HCT116 (cell line): ENCODE results near the gene CFAP97D2. TPM values are rescaled to one million over a fixed set of nuclear protein-coding genes. Genes with fewer than 3 reads are reported as not detected.

Experiments
- ATAC-seq: fragments of 200-7000 bp; cut with Tn5 transposase; 2 replicates; pipeline ENCODE4 v1.9.1; 2020; ENCODE audit warnings: mild to moderate bottlenecking, moderate library complexity
- BruUV-seq: library from RNA; stranded (reverse); fragments of 400-500 nt; replicated peaks from 2 replicates; lab custom pipeline; 2021; lab: Mats Ljungman, UMichigan
- CTCF ChIA-PET: fragments of 300-600 bp; sonication (Branson Sonifier 250); formaldehyde crosslinking; loops from one replicate; lab custom pipeline; 2021; ENCODE audit warnings: antibody characterized with exemption; lab: Charles Lee
- POLR2A ChIA-PET: fragments of 300-600, 350-600 bp; sonication (Branson Sonifier 250); formaldehyde crosslinking; loops from one replicate; lab custom pipeline; 2021; ENCODE audit warnings: antibody characterized with exemption; lab: Charles Lee
- RAD21 ChIA-PET, 2 experiments: fragments of 300-600 bp; sonication (Branson Sonifier 250); formaldehyde crosslinking; loops; one replicate each; lab custom pipeline; 2023; ENCODE audit warnings: low total read pairs in 2 of 2; ENCODE audit not compliant: uncharacterized antibody in 2 of 2, unreplicated experiment in 2 of 2, low non-redundant PET in 1 of 2; lab: Charles Lee
- DNase-seq: peaks from one replicate; pipeline ENCODE4 v3.0.0-alpha.2; 2010; ENCODE audit warnings: low read depth, low spot score
- H2AFZ ChIP-seq: fragments of 200-600 bp; shearing (Covaris generic), sonication (generic); 2 replicates; pipeline ENCODE4 v1.6.1; 2017; ENCODE audit warnings: low read depth, mixed run types, mixed read lengths, antibody characterized with exemption, low read length; ENCODE audit not compliant: poor library complexity, severe bottlenecking
- H3K27ac ChIP-seq: 2 replicates; pipeline ENCODE4 v1.5.1; 2012; ENCODE audit warnings: low read depth, low read length
- H3K27me3 ChIP-seq: fragments of 200-600 bp; sonication (generic); 2 replicates; pipeline ENCODE4 v1.6.1; 2016; ENCODE audit warnings: mixed run types, low read length, mixed read lengths; ENCODE audit not compliant: insufficient read depth
- H3K36me3 ChIP-seq, 2 experiments: fragments of 200-500 bp in 1 of 2; fragments of 200-600 bp in 1 of 2; sonication (Bioruptor generic) in 1 of 2; sonication (generic) in 1 of 2; 2 replicates each; pipeline versions ENCODE4 v1.5.1 to v1.6.1; 2014 to 2016; ENCODE audit warnings: low read length in 2 of 2, inconsistent platforms in 1 of 2, mixed read lengths in 1 of 2, mixed run types in 1 of 2; ENCODE audit not compliant: insufficient read depth in 2 of 2, control insufficient read depth in 1 of 2
- H3K4me1 ChIP-seq, 2 experiments: fragments of 200-600 bp in 1 of 2; sonication (generic) in 1 of 2; 2 replicates each; pipeline versions ENCODE4 v1.5.1 to v1.6.1; 2012 to 2017; ENCODE audit warnings: low read length in 2 of 2, inconsistent platforms in 1 of 2, mild to moderate bottlenecking in 1 of 2, mixed read lengths in 1 of 2, mixed run types in 1 of 2, moderate library complexity in 1 of 2; ENCODE audit not compliant: insufficient read depth in 2 of 2, control insufficient read depth in 1 of 2
- H3K4me2 ChIP-seq: fragments of 200-600 bp; sonication (generic); 2 replicates; pipeline ENCODE4 v1.6.1; 2017; ENCODE audit warnings: mixed run types, low read length, mixed read lengths
- H3K4me3 ChIP-seq, 2 experiments: fragments of 200-600 bp in 1 of 2; sonication (generic) in 1 of 2; replicated peaks in 1 of 2; 2 replicates each; pipeline ENCODE4 v1.5.1; 2011 to 2016; ENCODE audit warnings: low read length in 2 of 2, control low read depth in 1 of 2, low read depth in 1 of 2, mild to moderate bottlenecking in 1 of 2, mixed read lengths in 1 of 2, mixed run types in 1 of 2
- H3K79me2 ChIP-seq: fragments of 200-600 bp; sonication (generic); 2 replicates; pipeline ENCODE4 v1.6.1; 2017; ENCODE audit warnings: mild to moderate bottlenecking, mixed run types, low read length, moderate library complexity, mixed read lengths; ENCODE audit not compliant: insufficient read depth
- H3K9ac ChIP-seq: fragments of 200-600 bp; sonication (generic); 2 replicates; pipeline ENCODE4 v1.6.1; 2016; ENCODE audit warnings: low read length, mixed read lengths
- H3K9me2 ChIP-seq: fragments of 200-600 bp; sonication (generic), shearing (Covaris generic); 2 replicates; pipeline ENCODE4 v1.6.1; 2017; ENCODE audit warnings: mixed run types, mild to moderate bottlenecking, moderate library complexity; ENCODE audit not compliant: insufficient read depth
- H3K9me3 ChIP-seq, 2 experiments: fragments of 200-500 bp in 1 of 2; fragments of 200-600 bp in 1 of 2; sonication (Bioruptor generic) in 1 of 2; sonication (generic) in 1 of 2; 2 replicates each; pipeline ENCODE4 v1.6.1; 2014 to 2017; ENCODE audit warnings: low read length in 2 of 2, mixed read lengths in 2 of 2, inconsistent platforms in 1 of 2, low read depth in 1 of 2, mild to moderate bottlenecking in 1 of 2, mixed run types in 1 of 2, moderate library complexity in 1 of 2; ENCODE audit not compliant: control insufficient read depth in 1 of 2, insufficient read depth in 1 of 2
- H4K20me1 ChIP-seq: fragments of 200-600 bp; sonication (generic), shearing (Covaris generic); 2 replicates; pipeline ENCODE4 v1.6.1; 2017; ENCODE audit warnings: mixed run types, mild to moderate bottlenecking, moderate library complexity; ENCODE audit not compliant: insufficient read depth
- CBX3 ChIP-seq: IDR thresholded peaks from 2 replicates; pipeline ENCODE4 v1.6.1; 2012; ENCODE audit warnings: low read depth
- CEBPB ChIP-seq: IDR thresholded peaks from 2 replicates; pipeline ENCODE4 v1.6.1; 2012; ENCODE audit warnings: low read depth
- EGR1 ChIP-seq: IDR thresholded peaks from 2 replicates; pipeline ENCODE4 v1.6.1; 2012; ENCODE audit warnings: low read depth
- POLR2AphosphoS5 ChIP-seq: IDR thresholded peaks from 2 replicates; pipeline ENCODE4 v1.6.1; 2011; ENCODE audit warnings: mild to moderate bottlenecking, low read depth, low read length, moderate library complexity
- RAD21 ChIP-seq: IDR thresholded peaks from 2 replicates; pipeline ENCODE4 v1.6.1; 2012; ENCODE audit warnings: low read depth, mild to moderate bottlenecking
- SP1 ChIP-seq: IDR thresholded peaks from 2 replicates; pipeline ENCODE4 v1.6.1; 2012; ENCODE audit warnings: low read depth
- SRF ChIP-seq: IDR thresholded peaks from 2 replicates; pipeline ENCODE4 v1.6.1; 2012; ENCODE audit warnings: low read depth
- TCF7L2 ChIP-seq: IDR thresholded peaks from 2 replicates; pipeline ENCODE4 v1.7.0; 2011; ENCODE audit warnings: borderline replicate concordance, inconsistent platforms; ENCODE audit not compliant: insufficient read depth, insufficient read length; ENCODE audit errors: extremely low read depth
- YY1 ChIP-seq: IDR thresholded peaks from 2 replicates; pipeline ENCODE4 v1.6.1; 2011; ENCODE audit warnings: low read length, low read depth, moderate library complexity, mild to moderate bottlenecking; ENCODE audit not compliant: insufficient replicate concordance; ENCODE audit errors: extremely low read depth
- ZNF274 ChIP-seq: fragments of 200-500 bp; sonication (Bioruptor generic); IDR thresholded peaks from 2 replicates; pipeline ENCODE4 v1.6.1; 2014; ENCODE audit warnings: mild to moderate bottlenecking, low read depth, low read length, inconsistent platforms
- intact Hi-C: fragments of 100-400 bp; cut with micrococcal nuclease; formaldehyde crosslinking; loops from 2 replicates; pipeline ENCODE4 v1.10.0; 2022
- total RNA-seq: library from RNA; stranded (reverse); gene quantifications from one replicate; pipeline ENCODE4 v1.2.1, GENCODE V29; 2021; ENCODE audit not compliant: unreplicated experiment
- TF ChIP-seq, protein P1 (sequence below): IDR thresholded peaks from 2 replicates; pipeline ENCODE4 v1.6.1; 2012; ENCODE audit warnings: low read depth
- TF ChIP-seq, protein P2 (sequence below), 3 experiments: fragments of 200-600 bp in 1 of 3; sonication (generic) in 1 of 3; IDR thresholded peaks in 2 of 3; conservative IDR thresholded peaks in 1 of 3; 2 replicates each; pipeline ENCODE4 v1.5.1; 2012 to 2017; ENCODE audit warnings: low read depth in 2 of 3, low read length in 2 of 3, antibody characterized with exemption in 1 of 3, borderline replicate concordance in 1 of 3, control low read depth in 1 of 3, mild to moderate bottlenecking in 1 of 3, mixed read lengths in 1 of 3, mixed run types in 1 of 3, moderate library complexity in 1 of 3; ENCODE audit not compliant: insufficient read depth in 1 of 3
- TF ChIP-seq, protein P3 (sequence below): IDR thresholded peaks from 2 replicates; pipeline ENCODE4 v1.6.1; 2011; ENCODE audit warnings: mild to moderate bottlenecking, low read length, moderate library complexity; ENCODE audit not compliant: insufficient replicate concordance; ENCODE audit errors: extremely low read depth

Gene CFAP97D2
- total RNA-seq, 1 experiment from 2014 or later, result not detected

DNA sequence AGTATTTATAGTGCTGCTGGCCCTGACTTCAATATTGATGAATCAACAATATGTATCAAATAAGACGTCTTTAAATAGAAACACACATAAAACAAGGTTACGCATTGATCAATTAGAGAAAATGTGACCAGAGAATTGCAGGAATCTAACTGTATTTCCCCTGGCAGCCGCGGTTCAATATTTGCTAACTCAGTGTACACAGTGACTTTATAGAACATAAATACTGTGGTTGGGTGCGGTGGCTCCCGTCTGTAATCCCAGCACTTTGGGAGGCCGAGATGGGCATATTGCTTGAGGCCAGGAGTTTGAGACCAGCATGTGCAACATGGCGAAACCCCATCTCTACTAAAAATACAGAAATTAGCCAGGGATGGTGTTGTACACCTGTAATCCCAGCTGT, 79.5 kb downstream of the CFAP97D2 start (continued):
- TF ChIP-seq, protein P1, sequence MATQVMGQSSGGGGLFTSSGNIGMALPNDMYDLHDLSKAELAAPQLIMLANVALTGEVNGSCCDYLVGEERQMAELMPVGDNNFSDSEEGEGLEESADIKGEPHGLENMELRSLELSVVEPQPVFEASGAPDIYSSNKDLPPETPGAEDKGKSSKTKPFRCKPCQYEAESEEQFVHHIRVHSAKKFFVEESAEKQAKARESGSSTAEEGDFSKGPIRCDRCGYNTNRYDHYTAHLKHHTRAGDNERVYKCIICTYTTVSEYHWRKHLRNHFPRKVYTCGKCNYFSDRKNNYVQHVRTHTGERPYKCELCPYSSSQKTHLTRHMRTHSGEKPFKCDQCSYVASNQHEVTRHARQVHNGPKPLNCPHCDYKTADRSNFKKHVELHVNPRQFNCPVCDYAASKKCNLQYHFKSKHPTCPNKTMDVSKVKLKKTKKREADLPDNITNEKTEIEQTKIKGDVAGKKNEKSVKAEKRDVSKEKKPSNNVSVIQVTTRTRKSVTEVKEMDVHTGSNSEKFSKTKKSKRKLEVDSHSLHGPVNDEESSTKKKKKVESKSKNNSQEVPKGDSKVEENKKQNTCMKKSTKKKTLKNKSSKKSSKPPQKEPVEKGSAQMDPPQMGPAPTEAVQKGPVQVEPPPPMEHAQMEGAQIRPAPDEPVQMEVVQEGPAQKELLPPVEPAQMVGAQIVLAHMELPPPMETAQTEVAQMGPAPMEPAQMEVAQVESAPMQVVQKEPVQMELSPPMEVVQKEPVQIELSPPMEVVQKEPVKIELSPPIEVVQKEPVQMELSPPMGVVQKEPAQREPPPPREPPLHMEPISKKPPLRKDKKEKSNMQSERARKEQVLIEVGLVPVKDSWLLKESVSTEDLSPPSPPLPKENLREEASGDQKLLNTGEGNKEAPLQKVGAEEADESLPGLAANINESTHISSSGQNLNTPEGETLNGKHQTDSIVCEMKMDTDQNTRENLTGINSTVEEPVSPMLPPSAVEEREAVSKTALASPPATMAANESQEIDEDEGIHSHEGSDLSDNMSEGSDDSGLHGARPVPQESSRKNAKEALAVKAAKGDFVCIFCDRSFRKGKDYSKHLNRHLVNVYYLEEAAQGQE, result no peak
- TF ChIP-seq YY1 (no peak), EGR1 (no peak)
- TF ChIP-seq, all 23 proteins: peak for 0

DNA sequence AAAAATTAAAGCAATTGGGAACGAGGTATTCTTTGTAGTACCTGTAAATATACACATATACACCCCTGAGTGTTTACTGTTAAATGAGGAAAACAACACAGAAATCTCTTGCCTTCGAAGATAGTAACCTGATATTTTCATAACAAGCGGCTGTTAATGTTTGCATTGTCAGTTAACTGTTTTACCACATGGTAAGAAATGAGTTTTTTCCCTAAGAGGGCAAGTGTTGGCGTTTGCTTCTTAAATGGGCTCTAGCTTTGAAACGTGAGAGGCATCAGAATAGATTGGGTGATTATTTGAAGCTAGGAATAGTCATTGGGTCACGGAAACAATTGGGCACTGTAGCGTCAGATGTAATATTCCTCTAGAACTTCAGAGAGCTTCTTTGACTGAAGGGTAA, 80.3 kb downstream of the CFAP97D2 start:
- Histone ChIP-seq H3K9me3 (no peaks in the 10 kb centered on the region), H4K20me1 (0 out of 2 replicates have a peak, but pooled peaks cover 2% of the 10 kb centered on the region), H3K27me3 (no peaks in the 10 kb centered on the region), H2AFZ (no peak overlapping the region), H3K4me2 (no peak overlapping the region), H3K9ac (no peak overlapping the region), H3K4me1 (no peaks in the 10 kb centered on the region), H3K27ac (no peak overlapping the region), H3K9me2 (no peaks in the 10 kb centered on the region), H3K4me3 (no peak overlapping the region), H3K79me2 (no peaks in the 10 kb centered on the region), H3K36me3 (peaks cover 42 to 71% of the 10 kb centered on the region in 2 experiments)
- no TSS peak for BruUV-seq
- ATAC-seq (no peak), DNase-seq (no peak)
- CTCF ChIA-PET, result no interaction called here
- POLR2A ChIA-PET, result no interaction called here
- intact Hi-C loops, result no loop called here
- RAD21 ChIA-PET, result no interaction called here
- TF ChIP-seq, protein P2, sequence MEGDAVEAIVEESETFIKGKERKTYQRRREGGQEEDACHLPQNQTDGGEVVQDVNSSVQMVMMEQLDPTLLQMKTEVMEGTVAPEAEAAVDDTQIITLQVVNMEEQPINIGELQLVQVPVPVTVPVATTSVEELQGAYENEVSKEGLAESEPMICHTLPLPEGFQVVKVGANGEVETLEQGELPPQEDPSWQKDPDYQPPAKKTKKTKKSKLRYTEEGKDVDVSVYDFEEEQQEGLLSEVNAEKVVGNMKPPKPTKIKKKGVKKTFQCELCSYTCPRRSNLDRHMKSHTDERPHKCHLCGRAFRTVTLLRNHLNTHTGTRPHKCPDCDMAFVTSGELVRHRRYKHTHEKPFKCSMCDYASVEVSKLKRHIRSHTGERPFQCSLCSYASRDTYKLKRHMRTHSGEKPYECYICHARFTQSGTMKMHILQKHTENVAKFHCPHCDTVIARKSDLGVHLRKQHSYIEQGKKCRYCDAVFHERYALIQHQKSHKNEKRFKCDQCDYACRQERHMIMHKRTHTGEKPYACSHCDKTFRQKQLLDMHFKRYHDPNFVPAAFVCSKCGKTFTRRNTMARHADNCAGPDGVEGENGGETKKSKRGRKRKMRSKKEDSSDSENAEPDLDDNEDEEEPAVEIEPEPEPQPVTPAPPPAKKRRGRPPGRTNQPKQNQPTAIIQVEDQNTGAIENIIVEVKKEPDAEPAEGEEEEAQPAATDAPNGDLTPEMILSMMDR (IDR thresholded peaks at IDR 0.05 in 2 of 3, conservative IDR thresholded peaks at IDR 0.05 in 1 of 3; ENCODE audit: borderline replicate concordance in 1 of 3, insufficient read depth in 1 of 3, low read depth in 2 of 3, low read length in 2 of 3), result no peak
- TF ChIP-seq ZNF274 (no peak), TCF7L2 (no peak), POLR2AphosphoS5 (no peak), SP1 (no peak), CBX3 (no peak), YY1 (no peak), CEBPB (no peak), RAD21 (no peak), SRF (no peak)
- TF ChIP-seq, protein P3, sequence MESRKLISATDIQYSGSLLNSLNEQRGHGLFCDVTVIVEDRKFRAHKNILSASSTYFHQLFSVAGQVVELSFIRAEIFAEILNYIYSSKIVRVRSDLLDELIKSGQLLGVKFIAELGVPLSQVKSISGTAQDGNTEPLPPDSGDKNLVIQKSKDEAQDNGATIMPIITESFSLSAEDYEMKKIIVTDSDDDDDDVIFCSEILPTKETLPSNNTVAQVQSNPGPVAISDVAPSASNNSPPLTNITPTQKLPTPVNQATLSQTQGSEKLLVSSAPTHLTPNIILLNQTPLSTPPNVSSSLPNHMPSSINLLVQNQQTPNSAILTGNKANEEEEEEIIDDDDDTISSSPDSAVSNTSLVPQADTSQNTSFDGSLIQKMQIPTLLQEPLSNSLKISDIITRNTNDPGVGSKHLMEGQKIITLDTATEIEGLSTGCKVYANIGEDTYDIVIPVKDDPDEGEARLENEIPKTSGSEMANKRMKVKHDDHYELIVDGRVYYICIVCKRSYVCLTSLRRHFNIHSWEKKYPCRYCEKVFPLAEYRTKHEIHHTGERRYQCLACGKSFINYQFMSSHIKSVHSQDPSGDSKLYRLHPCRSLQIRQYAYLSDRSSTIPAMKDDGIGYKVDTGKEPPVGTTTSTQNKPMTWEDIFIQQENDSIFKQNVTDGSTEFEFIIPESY, result no peak
